HG03558 (cell line): ENCODE data around the gene KIF3C.
"Not testable (repeated sequence)": the region's sequence is repeated elsewhere in the genome, so short reads cannot be mapped to it uniquely, and the experiment has no call there.

Experiments used
- ATAC-seq: cut with Tn5 transposase; IDR thresholded peaks from one replicate; pipeline ENCODE4 v1.9.1; 2021; ENCODE audit warnings: moderate number of reproducible peaks; ENCODE audit not compliant: unreplicated experiment; ENCODE audit errors: extremely low read depth

KIF3C gene

DNA sequence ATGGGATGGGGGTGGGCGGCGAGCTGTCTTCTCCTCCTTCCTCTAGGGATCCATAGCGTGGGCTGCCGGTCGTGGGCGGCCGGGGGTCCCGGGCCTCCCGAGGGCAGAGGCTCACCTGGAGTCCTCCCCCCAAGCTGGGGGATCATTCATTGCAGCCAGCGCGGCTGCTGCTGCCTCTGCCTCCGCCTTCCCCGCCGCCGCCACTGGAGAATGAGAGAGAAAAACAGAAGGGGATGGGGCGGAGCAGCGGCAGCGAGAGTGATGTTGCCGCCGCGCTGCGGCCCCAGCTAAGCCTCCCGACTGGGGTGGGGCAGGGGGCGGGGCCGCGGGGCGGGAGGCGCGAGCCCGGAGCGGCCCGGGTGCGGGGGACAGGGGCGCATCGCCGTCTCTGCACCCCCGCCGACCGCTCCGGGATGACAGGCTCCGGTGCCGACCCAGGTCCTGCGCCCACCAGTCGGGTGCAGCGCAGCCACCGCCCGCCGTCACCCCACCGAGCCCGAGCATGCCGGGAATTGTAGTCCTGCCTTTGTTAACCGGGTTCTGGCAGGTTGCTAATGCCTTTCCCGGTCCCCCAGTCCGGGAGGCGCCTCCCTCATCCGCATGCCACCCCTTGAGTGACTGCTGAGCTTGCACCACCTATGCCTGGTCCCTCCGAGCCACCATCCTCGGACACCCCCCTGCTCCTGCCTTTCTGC lies at the start of gene KIF3C:
Gene KIF3C (minus strand): TSS at position 225 of the 695 bp plus-strand sequence. CDS start 580 bp downstream, outside the sequence.
- ATAC-seq: peak; percentile 37

DNA sequence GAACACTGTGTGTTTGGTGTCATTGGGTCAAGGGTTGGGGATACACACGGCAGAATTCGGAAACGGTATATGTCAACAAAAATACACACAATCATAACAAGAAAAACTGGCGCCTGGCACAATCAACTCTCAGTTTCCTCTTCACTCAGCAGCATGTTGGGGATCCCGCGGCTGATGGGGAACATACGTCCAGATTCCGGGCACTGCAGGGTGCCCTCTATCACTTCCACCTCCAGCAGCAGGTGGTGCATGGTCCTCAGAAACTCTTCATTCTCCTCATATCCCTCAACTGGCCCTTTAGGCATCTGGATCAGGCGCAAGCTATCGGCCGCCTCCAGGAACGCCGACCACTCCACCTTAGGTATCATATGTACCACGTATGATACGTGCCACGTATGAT lies 45.8 kb upstream of the KIF3C start:
- ATAC-seq: not testable (repeated sequence)

DNA sequence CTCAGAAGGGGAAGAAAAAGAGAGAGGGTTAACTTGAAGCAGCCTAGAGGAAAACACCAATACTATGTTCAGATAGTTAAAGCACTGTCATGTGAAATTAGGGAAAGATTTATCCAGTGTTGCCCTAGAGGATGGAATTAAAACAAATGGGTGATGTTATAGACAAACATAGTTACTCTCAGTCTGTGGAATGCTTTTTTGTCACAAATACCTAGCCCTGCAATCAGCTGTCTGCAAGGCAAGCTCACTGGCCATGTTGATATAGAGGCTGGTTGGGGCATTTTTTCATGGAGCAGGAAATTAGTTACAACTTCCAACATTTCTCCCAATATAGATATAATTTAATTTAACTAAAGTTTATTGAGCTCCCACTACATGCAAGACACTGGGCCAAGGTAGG lies 43.2 kb upstream of the KIF3C start:
- no peak for ATAC-seq

DNA sequence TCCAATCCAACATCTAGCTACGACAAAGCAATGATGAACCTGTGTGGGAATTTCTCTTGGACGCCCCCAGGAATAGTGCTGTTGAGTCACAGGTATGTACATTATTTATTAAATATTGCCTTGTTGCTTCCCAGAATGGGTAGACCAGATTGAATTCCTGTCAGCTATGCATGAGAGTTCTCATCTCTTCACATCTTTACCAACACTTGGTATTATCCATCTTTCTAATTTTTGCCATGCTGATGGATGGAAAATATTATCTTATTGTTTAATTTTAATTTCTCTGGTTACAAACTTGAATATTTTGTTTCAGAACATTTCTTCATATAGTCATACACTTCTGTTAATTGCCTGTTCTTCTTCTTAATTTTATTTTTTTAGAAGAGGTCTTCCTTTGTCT lies 42.0 kb upstream of the KIF3C start:
- ATAC-seq: no peak

DNA sequence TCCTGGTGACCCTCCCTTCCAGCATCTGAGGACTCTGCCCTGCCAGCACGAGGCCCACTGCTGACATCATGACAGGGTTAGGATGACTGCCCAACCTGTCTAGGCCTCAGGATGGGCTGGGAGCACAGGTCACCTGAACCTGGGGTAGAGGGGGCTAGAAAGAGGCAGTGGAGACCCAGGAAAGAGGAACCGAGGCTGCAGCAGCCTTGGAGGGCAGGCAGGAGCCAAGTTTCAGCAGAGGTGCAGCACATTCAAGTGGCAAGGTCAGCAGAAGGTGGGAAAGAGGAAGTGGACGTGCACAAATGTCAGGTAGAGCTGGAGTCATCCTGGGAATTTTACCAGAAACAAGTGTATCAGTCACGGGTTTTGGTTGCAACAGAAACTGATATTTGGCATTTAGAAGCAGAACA lies 37.9 kb upstream of the KIF3C start:
- ATAC-seq: no peak

DNA sequence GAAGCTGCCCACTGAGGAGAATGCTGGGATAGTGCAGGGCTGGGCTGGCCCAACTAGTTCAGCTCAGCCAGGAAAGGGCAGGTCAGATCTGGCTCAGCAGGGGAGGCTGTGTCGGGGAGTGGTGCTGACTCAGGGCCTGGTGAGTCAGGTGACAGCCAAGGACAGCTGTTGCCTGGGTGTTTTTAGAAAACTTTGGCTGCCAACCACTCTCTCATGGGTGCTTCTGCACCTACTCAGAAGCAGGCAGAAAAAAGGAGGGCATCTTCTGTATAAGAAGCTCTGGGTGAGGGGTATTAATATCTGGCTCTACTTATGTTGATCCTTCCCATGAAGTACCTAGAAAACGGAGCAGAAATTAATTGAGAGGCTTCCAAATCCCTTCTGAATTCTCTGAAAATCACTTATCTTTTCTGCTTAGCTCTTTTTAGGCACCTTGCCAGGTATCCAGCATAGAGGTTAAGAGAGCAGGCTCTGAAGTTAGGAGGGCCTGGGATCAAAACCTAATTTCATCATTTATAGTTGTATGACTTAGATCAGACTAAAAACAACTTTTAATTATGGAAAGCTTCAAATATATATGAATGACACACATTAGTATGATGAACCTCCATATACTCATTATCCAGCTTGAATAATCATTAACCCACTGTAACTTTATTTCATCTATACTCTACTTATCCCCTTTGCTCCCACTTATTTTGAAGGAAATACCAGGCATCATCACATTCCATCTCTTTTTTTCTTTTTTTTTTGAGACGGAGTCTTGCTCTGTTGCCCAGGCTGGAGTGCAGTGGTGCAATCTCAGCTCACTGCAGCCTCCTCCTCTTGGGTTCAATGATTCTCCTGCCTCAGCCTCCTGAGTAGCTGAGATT lies 36.1 kb upstream of the KIF3C start:
- peak; percentile 49 for ATAC-seq

DNA sequence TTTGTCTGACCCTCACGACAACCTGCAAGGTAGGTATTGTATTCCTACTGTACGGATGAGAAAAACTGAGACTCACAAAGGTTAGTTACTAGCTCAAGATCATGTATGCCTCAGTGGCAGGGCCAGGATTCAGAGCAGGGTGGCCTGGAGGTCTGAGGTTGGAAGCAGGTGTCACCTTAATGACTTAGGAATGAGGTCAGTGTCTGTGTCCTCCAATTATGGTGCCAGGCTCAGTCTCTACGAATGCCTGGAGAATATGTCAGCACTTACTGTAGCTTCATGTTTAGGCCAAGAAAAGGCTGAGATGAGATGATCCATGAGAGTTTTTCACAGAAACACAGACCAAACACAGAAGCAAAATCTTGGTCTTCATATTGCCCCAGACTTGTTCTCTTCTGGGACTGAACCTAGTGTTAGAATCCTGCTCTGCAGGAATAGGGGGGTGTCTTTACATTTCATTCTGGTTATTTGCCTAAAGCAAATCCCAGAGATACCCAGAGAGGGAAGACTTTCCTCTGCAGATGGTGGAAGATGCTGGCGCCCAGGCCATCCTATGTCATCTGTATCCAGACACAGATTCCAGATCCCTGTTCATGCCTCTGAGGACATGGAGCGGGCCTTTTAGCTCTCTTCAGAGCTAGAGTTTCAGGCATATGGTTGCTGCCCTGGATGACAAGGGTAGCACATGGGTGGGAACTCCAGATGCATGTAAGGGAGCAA lies 35.3 kb upstream of the KIF3C start:
- no peak for ATAC-seq

DNA sequence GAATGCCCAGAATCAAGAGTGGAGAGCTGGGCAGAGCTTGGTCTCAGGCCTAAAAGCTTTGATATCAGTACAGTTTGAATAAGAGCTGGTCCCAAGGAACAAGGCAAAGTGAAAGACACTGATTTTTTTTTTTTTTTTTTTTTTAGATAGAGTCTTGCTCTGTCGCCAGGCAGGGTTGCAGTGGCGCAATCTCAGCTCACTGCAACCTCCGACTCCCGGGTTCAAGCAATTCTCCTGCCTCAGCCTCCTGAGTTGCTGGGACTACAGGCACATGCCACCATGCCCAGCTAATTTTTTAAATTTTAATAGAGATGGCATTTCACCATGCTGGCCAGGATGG lies 34.4 kb upstream of the KIF3C start:
- ATAC-seq: not testable (repeated sequence)

DNA sequence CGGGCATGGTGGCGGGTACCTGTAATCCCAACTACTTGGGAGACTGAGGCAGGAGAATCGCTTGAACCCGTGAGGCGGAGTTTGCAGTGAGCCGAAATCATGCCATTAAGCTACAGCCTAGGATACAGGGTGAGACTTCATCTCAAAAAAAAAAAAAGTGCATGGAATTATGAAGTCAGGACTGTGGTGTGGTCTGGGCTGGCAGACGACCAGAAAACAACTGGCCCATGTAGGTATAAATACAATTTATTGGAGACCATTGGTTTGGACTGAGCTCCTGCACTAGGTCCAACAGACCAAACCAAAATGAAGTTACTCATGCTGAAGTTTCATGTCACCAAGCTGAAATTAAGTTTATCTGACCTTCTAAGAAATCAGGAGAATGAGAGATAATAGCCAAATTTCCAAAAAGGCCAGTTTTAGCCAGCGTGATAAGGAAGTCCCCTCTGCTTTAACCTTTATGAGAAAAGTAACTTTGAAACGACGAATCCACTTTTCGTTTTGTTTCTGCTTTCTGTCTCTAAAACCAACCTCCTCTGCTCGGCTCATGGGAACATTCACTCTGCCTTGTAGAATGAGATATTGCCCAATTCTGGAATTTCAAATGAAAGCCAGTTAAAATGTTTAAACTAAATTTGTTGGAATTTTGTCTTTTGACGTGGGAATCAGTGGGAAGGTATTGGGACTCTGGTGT lies 33.9 kb upstream of the KIF3C start:
- ATAC-seq: no peak

DNA sequence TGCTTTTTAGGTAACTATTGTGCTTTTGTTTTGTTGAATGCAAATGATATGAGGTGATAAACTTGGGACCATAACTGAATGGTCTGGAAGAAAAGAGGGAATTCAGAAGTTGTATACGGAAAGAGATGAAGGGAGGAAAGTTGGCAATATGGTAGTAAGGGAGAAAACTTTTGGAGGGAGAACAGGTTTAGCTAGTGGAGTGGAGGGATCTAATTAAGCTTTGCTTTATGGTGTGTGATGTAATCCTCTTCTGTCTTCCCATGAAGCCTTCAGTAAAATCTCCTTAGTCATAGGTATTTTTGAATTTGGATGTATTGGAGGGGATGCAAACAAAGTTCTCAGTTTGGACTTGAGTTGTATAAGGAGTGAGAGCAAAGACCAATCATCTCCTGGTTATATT lies 31.4 kb upstream of the KIF3C start:
- no peak for ATAC-seq

DNA sequence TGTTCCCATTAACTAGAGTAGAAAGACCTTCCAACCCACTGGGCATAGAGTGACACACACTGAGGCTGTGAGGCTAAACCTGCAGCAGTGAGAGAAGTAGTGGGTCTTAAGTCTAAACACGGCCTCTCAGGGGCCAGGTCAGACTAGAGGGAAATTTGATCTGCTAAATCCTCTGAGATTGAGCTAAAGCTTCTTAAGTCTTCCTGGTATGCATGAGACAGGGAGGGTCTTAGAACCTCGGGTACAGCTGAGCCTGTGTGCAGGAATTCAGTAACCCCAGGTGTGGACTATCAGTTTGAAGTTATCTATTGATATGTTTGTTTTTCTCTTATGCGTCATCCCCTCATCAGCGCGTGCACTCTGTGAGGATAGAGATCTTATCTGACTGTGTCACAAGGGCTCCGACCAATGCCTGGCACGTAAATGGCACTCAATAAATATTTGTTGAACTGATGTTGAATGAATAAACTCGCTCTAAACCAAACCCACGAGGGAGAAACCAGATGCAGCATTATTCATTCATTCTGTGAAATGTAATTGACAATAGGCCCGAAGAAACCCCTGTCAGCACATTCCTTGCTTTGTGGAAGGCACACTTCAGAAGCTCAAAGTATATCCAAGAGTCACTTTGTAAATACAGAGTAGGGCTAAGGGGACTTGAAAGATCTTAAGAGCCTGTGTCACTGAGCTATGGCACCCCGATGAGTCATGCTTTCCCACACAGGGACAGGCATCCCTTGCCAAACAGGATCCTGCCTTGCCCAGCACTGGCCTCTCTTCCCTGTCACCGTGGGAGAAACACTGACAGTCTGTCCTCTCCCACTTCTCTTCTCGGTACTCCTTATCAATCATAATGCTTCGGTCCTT lies 29.9 kb upstream of the KIF3C start:
- no peak for ATAC-seq

DNA sequence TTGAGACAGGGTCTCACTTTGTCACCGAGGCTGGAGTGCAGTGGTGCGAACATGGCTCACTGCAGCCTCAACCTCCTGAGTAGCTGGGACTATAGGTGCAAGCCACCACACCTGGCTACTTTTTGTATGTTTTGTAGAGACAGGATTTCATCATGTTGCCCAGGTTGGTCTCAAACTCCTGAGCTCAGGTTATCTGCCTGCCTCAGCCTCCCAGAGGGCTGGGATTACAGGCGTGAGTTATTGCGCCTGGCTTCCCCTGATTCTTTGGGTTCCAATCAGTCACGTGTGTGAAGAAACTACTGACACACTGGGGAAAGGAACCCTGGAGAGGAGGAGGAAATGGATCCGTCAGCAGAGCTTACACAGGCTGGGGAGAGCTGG lies 29.3 kb upstream of the KIF3C start:
- no peak for ATAC-seq

DNA sequence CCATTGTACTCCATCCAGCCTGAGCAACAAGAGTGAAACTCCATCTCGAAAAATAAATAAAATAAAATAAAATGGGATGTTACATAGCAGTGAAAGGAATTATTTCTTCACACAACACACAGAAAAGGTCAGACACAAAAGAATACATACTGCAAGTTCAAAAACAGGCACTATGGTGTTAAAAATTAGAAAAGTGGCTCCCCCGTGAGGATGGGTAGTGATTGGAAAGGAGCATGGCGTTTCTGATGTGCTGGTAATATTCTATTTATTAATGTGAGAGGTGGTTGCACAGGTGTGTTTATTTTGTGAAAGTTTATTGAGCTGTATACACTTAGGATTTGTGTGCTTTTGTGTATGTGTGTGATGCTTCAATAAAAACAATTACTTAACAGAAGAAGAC lies 28.6 kb upstream of the KIF3C start:
- ATAC-seq: no peak

DNA sequence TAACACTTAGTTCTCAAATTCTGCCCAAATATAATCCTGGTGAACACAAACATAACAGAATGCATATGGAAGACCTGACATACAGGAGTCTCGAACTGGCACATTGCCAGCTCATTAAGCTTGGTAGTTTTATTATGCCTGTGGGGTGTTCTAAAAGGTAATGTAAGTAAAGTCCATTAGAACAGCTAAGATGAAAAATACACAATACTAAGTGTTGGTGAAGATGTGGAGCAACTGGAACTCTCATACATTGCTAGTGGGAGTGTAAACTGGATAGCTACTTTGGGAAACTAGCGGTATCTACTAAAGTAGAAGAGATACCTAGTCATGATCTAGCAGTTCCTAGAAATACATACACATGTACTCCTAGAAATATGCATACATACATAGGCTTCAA lies 27.3 kb upstream of the KIF3C start:
- no peak for ATAC-seq

DNA sequence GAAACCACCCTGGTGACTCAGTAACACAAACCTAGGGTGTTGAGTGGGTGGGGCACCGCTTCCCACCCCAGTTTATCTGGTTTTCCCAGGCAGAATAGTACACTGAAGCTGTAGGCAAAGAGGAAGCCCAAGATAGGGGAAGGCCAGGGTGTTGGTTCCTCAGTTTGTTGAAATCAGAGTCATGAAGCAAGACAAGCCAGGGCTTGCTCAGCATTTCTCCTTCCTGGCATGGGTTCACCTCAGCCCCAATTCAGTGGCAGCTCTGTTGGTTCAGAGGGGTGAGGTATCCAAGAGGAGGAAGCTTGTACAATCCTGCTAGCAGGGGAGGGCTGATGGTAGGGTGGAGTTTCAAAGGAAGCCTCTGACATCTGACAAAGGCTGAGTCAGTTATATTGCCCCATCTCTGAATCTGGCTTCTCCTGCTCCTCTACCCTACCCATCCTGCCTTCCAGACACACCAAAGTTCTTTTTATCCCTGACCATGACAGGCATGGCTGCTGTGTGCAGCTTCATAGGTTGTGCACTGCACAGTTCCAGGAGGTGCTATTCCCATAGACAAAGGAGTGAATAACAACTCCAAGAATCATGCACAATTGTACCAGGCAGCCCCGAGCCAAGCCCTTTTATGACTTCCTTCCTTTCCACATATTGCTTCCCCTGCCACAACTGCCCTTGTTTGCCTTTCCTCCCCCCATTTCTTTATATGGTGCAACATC lies 26.7 kb upstream of the KIF3C start:
- ATAC-seq: no peak

DNA sequence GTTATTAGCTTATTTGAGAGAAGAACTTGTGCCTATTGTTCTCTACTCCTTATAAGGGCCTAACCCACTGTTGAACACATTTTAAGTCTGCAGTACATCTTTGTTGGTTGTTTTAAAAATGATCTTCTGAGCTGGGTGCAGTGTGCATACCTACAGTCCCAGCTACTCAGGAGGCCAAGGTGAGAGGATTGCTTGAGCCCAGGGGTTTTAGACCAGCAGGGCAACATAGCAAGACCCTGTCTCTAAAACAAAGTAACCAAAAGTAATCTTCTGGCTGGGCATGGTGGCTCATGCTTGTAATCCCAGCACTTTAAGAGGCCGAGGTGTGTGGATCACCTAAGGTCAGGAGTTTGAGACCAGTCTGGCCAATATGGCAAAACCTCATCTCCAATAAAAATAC lies 25.8 kb upstream of the KIF3C start:
- no peak for ATAC-seq

DNA sequence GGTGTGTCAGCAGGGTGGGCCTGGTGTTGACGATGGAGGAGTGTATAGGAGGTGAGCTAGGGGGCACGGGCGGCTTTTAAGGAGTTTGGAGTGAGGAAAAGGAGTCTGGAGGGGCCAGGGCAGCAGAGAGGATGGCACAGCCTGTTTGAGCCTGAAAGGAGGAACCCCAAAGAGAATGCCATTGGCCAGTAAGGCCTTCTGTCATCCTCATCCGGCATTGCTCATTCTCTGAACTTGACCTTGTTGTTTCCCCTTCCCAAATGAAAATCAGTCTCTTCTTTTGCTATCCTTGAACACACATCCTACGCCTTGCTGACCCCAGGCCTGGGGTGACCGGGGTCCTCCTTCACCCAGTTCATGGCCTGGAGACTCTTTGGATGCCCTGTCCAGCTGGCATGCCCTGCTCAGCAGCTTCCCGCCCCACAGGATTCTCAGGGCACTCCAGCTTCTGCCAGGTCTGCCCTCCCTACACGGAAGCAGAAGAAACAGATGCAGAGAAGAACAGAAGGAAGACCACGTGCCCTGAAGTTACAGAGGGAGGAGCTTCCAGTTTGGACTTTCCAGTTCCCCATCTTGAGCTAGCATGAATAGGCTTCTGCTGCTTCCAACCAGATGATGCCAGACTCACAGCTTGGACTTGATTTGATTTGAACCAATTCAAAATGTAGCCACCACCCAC lies 20.5 kb upstream of the KIF3C start:
- ATAC-seq: no peak

DNA sequence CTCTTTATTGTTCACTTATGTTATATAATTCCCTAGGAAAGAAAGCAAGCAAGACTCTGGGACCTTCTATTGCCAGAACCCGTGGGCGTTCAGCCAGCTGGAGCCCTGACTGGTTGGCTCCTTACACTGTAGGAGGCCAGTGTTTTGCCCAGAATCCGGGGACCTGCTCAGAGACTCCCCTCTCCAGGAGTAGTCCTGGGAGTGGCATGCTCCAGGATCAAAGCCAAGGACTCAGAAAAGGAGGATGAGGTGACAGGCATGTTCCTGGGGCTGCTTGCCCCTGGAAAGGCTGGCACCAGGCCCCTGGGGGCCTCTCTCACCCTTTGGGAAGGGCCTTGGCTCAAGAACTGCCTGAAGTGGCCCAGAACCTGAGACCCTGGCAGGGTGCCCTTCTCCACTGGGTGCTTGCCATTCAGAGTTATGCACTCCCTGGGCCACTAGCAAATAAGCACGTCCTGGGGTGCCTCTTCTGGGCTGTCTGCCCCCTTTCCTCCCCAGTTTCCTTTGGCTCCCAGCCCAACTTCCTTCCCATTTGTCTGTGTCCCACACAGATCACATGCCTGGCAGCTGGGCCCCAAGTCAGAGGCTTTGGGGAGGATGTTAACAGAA lies 19.6 kb upstream of the KIF3C start:
- no peak for ATAC-seq
